ENCODE results near the gene DNAJA3. TPM values are rescaled to one million over a fixed set of nuclear protein-coding genes. Genes with fewer than 3 reads are reported as not detected.

Gene DNAJA3
- total RNA-seq, 1 experiment from 2014 or later: 56.2 TPM

GRCh38 chr16:4443271-4443670 lies 17.6 kb downstream of the DNAJA3 start:
- DNase-seq: no peak
- Histone ChIP-seq H3K27me3 (ENCODE audit: insufficient read depth, low read length) (no peaks in the 10 kb centered on the region), H2BK15ac (ENCODE audit: low read depth, low read length) (no peak overlapping the region), H3K4me2 (ENCODE audit: insufficient read depth, insufficient read length, low read length) (no peak overlapping the region), H3K27ac (ENCODE audit: insufficient read length, low read depth, low read length) (no peak overlapping the region), H4K91ac (ENCODE audit: insufficient read length, low read depth, low read length) (no peak overlapping the region), H3K4ac (ENCODE audit: low read depth, low read length) (no peak overlapping the region), H3K9ac (ENCODE audit: extremely low read depth, insufficient read length, low read length) (no peak overlapping the region), H2AFZ (ENCODE audit: low read length) (no peak overlapping the region), H3T11ph (ENCODE audit: low read length) (no peak overlapping the region), H3K14ac (ENCODE audit: insufficient read depth, low read length) (no peak overlapping the region), H3K4me1 (ENCODE audit: insufficient read depth, low read length) (no peaks in the 10 kb centered on the region), H2BK5ac (ENCODE audit: insufficient read length, low read length) (no peak overlapping the region), H2BK12ac (ENCODE audit: insufficient read length, low read depth, low read length) (no peak overlapping the region), H2BK20ac (ENCODE audit: low read depth, low read length, poor library complexity, severe bottlenecking) (no peak overlapping the region), H4K8ac (replicated peaks; ENCODE audit: insufficient read length, low read depth, low read length) (no peak overlapping the region), H3K23me2 (ENCODE audit: insufficient read length, low read depth, low read length, poor library complexity, severe bottlenecking) (no peaks in the 10 kb centered on the region), H2AK5ac (ENCODE audit: insufficient read length, low read length) (no peak overlapping the region), H3K9me3 (ENCODE audit: control insufficient read depth, low read depth, low read length) (no peaks in the 10 kb centered on the region), H4K20me1 (ENCODE audit: control insufficient read depth, insufficient read depth, insufficient read length) (no peaks in the 10 kb centered on the region), H4K5ac (ENCODE audit: insufficient read length, low read depth, low read length) (no peak overlapping the region), H3K56ac (ENCODE audit: insufficient read length, low read depth, low read length) (no peak overlapping the region), H2BK120ac (ENCODE audit: low read depth, low read length, poor library complexity, severe bottlenecking) (no peak overlapping the region), H3K79me1 (ENCODE audit: insufficient read depth, low read depth, low read length, poor library complexity, severe bottlenecking) (no peaks in the 10 kb centered on the region), H3K18ac (ENCODE audit: insufficient read length, low read depth, low read length) (no peak overlapping the region), H3K23ac (ENCODE audit: insufficient read length, low read depth, low read length) (no peak overlapping the region), H3K79me2 (ENCODE audit: insufficient read depth, low read length) (0 out of 2 replicates have a peak, but pooled peaks cover 2% of the 10 kb centered on the region)
- Mint-ChIP-seq H3K27ac (peak overlapping the region in 2 of 3 experiments; percentile 44 to 49; a peak in 2 of 7 replicates), H3K36me3 (ENCODE audit: insufficient read depth in 1 of 3, low read depth in 3 of 3) (peaks cover 54 to 87% (median 74%) of the 10 kb centered on the region in 3 experiments), H3K27me3 (ENCODE audit: low read depth) (no peaks in the 10 kb centered on the region), H3K9me3 (no peaks in the 10 kb centered on the region), H3K4me3 (no peak overlapping the region), H3K4me1 (no peaks in the 10 kb centered on the region)
- WGBS (ENCODE audit: extremely low coverage, insufficient read length, low lambda C conversion rate): no CpG with 5 or more reads among the region's 5 CpGs
- no peak for TF ChIP-seq CTCF (conservative IDR thresholded peaks at IDR 0.05)

All from H9 (cell line).